GM12878 (cell line): Measurements from ENCODE around the gene BCL2. TPM values are rescaled to one million over a fixed set of nuclear protein-coding genes. Genes with fewer than 3 reads are reported as not detected.

ENCODE experiments used
- BCL11A ChIP-seq: IDR thresholded peaks from 2 replicates; pipeline ENCODE4 v1.6.1; 2011; ENCODE audit warnings: low read depth, low read length
- BHLHE40 ChIP-seq, 2 experiments: fragments of 450-650 bp in 1 of 2; IDR thresholded peaks; 2 replicates each; pipeline ENCODE4 v1.6.1; 2011 to 2017; ENCODE audit warnings: low read depth in 2 of 2, borderline replicate concordance in 1 of 2, improper control_type of control experiment in 1 of 2, low read length in 1 of 2, mild to moderate bottlenecking in 1 of 2
- CHD1 ChIP-seq: IDR thresholded peaks from 2 replicates; pipeline ENCODE4 v1.6.1; 2012; ENCODE audit warnings: low read depth, low read length, improper control_type of control experiment
- FOXK2 ChIP-seq: fragments of 450-650 bp; IDR thresholded peaks from 2 replicates; pipeline ENCODE4 v1.6.1; 2017; ENCODE audit warnings: mild to moderate bottlenecking, moderate library complexity
- FOXM1 ChIP-seq: IDR thresholded peaks from 2 replicates; pipeline ENCODE4 v1.6.1; 2012; ENCODE audit warnings: low read depth, mild to moderate bottlenecking, inconsistent platforms, low read length, moderate library complexity
- NR2C1 ChIP-seq: fragments of 450-650 bp; IDR thresholded peaks from 2 replicates; pipeline ENCODE4 v1.6.1; 2017; ENCODE audit warnings: antibody characterized with exemption, mild to moderate bottlenecking, moderate library complexity
- NR2C2 ChIP-seq: IDR thresholded peaks from 2 replicates; pipeline ENCODE4 v1.6.1; 2011; ENCODE audit warnings: borderline replicate concordance, low read depth; ENCODE audit not compliant: control insufficient read depth, insufficient read length
- PML ChIP-seq: IDR thresholded peaks from 2 replicates; pipeline ENCODE4 v1.6.1; 2012; ENCODE audit warnings: low read length, inconsistent platforms
- RAD21 ChIP-seq: IDR thresholded peaks from 2 replicates; pipeline ENCODE4 v1.6.1; 2011; ENCODE audit warnings: mild to moderate bottlenecking, low read depth, low read length, moderate library complexity; ENCODE audit not compliant: insufficient read depth
- RBBP5 ChIP-seq: fragments of 200-600 bp; sonication (generic); conservative IDR thresholded peaks from 2 replicates; pipeline ENCODE4 v1.6.1; 2016
- SIN3A ChIP-seq: IDR thresholded peaks from 2 replicates; pipeline ENCODE4 v1.6.1; 2012; ENCODE audit warnings: low read depth, low read length, improper control_type of control experiment
- STAT3 ChIP-seq: IDR thresholded peaks from 2 replicates; pipeline ENCODE4 v1.6.1; 2011; ENCODE audit warnings: low read depth, low read length, improper control_type of control experiment
- SUPT20H ChIP-seq: IDR thresholded peaks from 2 replicates; pipeline ENCODE4 v1.6.1; 2011; ENCODE audit warnings: low read depth, mild to moderate bottlenecking, low read length, moderate library complexity, borderline replicate concordance; ENCODE audit not compliant: control insufficient read depth
- YY1 ChIP-seq: IDR thresholded peaks from 2 replicates; pipeline ENCODE4 v1.6.1; 2011; ENCODE audit warnings: low read depth, mild to moderate bottlenecking, low read length
- polyA plus RNA-seq, 11 experiments: library from polyadenylated mRNA; depleted of rRNA in 4 of 11; unstranded in 6 of 11; stranded (reverse) in 5 of 11; fragments of >200 nt; fragmentation: Nextera tagmentation in 4 of 11; fragmentation: Illumina TruSeq in 1 of 11; extraction: Ambion mirVana in 4 of 11; extraction: Trizol in 1 of 11; gene quantifications; 1 replicate in 1 of 11; 2 replicates in 10 of 11; pipeline versions ENCODE4 v1.2.1 to v1.2.3, GENCODE V29; 2011 to 2016; ENCODE audit warnings: inconsistent platforms in 2 of 11, missing spikeins in 2 of 11, low read depth in 1 of 11
- total RNA-seq, 4 experiments: library from RNA; depleted of rRNA in 3 of 4; stranded (reverse); fragments of >200 nt in 3 of 4; fragmentation: Illumina TruSeq in 1 of 4; extraction: Trizol in 1 of 4; gene quantifications; 2 replicates each; pipeline versions ENCODE4 v1.2.1 to v1.2.3, GENCODE V29; 2013 to 2021
- TF ChIP-seq, protein P1 (sequence below): fragments of 150-350 bp; IDR thresholded peaks from 2 replicates; pipeline ENCODE4 v1.6.1; 2014; ENCODE audit warnings: mild to moderate bottlenecking, low read depth, low read length
- TF ChIP-seq, protein P2 (sequence below): fragments of 450-650 bp; IDR thresholded peaks from 2 replicates; pipeline ENCODE4 v1.6.1; 2016; ENCODE audit warnings: mild to moderate bottlenecking
- TF ChIP-seq, protein P3 (sequence below): fragments of 450-650 bp; IDR thresholded peaks from 2 replicates; pipeline ENCODE4 v1.6.1; 2017; ENCODE audit warnings: mild to moderate bottlenecking, moderate library complexity
- TF ChIP-seq, protein P4 (sequence below), 3 experiments: IDR thresholded peaks in 2 of 3; conservative IDR thresholded peaks in 1 of 3; 2 replicates each; pipeline ENCODE4 v1.5.1; 2011; ENCODE audit warnings: low read depth in 3 of 3, low read length in 3 of 3, mild to moderate bottlenecking in 3 of 3, control low read depth in 2 of 3, moderate library complexity in 2 of 3, inconsistent platforms in 1 of 3, mixed read lengths in 1 of 3; ENCODE audit not compliant: control insufficient read depth in 2 of 3, insufficient read depth in 1 of 3; ENCODE audit errors: extremely low read depth in 1 of 3
- TF ChIP-seq, protein P5 (sequence below): IDR thresholded peaks from 2 replicates; pipeline ENCODE4 v1.6.1; 2012; ENCODE audit warnings: low read depth, low read length, improper control_type of control experiment

The BCL2 gene
- total and polyA plus RNA-seq, 10 of the 15 experiments (the other 5 are each of a cell fraction or from before 2014, with no cell fraction given): 4.1 to 47.8 (median 19.3) TPM

DNA sequence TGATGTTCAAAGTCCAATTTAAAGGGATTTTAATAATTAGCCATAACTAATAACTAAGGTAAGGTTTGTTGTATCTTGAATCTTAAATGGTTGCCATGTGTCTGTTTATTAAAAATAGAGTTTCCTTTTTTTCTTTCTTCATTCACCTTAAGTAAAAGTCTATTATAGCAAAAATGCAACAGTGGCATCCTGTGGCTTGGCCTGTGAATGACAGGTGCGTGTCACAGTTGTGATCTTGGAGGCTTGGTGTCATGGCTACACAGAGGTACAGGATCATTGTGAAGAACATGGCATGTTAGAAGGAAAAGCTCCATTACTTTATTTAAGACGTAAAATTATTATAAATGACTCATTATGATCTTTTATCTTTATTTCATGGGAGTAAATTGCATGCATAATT, 246.1 kb downstream of the BCL2 start (continued):
- TF ChIP-seq, protein P1, sequence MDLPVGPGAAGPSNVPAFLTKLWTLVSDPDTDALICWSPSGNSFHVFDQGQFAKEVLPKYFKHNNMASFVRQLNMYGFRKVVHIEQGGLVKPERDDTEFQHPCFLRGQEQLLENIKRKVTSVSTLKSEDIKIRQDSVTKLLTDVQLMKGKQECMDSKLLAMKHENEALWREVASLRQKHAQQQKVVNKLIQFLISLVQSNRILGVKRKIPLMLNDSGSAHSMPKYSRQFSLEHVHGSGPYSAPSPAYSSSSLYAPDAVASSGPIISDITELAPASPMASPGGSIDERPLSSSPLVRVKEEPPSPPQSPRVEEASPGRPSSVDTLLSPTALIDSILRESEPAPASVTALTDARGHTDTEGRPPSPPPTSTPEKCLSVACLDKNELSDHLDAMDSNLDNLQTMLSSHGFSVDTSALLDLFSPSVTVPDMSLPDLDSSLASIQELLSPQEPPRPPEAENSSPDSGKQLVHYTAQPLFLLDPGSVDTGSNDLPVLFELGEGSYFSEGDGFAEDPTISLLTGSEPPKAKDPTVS: no peak
- 0 out of 2 replicates have a peak, but pooled peaks have one; percentile 33 for TF ChIP-seq FOXM1
- TF ChIP-seq, protein P2, sequence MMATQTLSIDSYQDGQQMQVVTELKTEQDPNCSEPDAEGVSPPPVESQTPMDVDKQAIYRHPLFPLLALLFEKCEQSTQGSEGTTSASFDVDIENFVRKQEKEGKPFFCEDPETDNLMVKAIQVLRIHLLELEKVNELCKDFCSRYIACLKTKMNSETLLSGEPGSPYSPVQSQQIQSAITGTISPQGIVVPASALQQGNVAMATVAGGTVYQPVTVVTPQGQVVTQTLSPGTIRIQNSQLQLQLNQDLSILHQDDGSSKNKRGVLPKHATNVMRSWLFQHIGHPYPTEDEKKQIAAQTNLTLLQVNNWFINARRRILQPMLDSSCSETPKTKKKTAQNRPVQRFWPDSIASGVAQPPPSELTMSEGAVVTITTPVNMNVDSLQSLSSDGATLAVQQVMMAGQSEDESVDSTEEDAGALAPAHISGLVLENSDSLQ: peak; percentile 82
- TF ChIP-seq NR2C2: no peak
- no peak for TF ChIP-seq BHLHE40 (IDR thresholded peaks at IDR 0.05; ENCODE audit: borderline replicate concordance in 1 of 2, low read depth in 2 of 2, low read length in 1 of 2)
- TF ChIP-seq RAD21: peak; percentile 96
- TF ChIP-seq, protein P3, sequence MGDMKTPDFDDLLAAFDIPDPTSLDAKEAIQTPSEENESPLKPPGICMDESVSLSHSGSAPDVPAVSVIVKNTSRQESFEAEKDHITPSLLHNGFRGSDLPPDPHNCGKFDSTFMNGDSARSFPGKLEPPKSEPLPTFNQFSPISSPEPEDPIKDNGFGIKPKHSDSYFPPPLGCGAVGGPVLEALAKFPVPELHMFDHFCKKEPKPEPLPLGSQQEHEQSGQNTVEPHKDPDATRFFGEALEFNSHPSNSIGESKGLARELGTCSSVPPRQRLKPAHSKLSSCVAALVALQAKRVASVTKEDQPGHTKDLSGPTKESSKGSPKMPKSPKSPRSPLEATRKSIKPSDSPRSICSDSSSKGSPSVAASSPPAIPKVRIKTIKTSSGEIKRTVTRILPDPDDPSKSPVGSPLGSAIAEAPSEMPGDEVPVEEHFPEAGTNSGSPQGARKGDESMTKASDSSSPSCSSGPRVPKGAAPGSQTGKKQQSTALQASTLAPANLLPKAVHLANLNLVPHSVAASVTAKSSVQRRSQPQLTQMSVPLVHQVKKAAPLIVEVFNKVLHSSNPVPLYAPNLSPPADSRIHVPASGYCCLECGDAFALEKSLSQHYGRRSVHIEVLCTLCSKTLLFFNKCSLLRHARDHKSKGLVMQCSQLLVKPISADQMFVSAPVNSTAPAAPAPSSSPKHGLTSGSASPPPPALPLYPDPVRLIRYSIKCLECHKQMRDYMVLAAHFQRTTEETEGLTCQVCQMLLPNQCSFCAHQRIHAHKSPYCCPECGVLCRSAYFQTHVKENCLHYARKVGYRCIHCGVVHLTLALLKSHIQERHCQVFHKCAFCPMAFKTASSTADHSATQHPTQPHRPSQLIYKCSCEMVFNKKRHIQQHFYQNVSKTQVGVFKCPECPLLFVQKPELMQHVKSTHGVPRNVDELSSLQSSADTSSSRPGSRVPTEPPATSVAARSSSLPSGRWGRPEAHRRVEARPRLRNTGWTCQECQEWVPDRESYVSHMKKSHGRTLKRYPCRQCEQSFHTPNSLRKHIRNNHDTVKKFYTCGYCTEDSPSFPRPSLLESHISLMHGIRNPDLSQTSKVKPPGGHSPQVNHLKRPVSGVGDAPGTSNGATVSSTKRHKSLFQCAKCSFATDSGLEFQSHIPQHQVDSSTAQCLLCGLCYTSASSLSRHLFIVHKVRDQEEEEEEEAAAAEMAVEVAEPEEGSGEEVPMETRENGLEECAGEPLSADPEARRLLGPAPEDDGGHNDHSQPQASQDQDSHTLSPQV: 0 out of 2 replicates have a peak, but pooled peaks have one; percentile 46
- TF ChIP-seq, protein P4, sequence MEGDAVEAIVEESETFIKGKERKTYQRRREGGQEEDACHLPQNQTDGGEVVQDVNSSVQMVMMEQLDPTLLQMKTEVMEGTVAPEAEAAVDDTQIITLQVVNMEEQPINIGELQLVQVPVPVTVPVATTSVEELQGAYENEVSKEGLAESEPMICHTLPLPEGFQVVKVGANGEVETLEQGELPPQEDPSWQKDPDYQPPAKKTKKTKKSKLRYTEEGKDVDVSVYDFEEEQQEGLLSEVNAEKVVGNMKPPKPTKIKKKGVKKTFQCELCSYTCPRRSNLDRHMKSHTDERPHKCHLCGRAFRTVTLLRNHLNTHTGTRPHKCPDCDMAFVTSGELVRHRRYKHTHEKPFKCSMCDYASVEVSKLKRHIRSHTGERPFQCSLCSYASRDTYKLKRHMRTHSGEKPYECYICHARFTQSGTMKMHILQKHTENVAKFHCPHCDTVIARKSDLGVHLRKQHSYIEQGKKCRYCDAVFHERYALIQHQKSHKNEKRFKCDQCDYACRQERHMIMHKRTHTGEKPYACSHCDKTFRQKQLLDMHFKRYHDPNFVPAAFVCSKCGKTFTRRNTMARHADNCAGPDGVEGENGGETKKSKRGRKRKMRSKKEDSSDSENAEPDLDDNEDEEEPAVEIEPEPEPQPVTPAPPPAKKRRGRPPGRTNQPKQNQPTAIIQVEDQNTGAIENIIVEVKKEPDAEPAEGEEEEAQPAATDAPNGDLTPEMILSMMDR (IDR thresholded peaks at IDR 0.05 in 2 of 3, conservative IDR thresholded peaks at IDR 0.05 in 1 of 3; ENCODE audit: control insufficient read depth in 2 of 3, extremely low read depth in 1 of 3, insufficient read depth in 1 of 3, low read depth in 3 of 3, low read length in 3 of 3): peak; percentile 63 to 80 (median 76)
- no peak for TF ChIP-seq NR2C1
- no peak for TF ChIP-seq STAT3
- TF ChIP-seq YY1: peak; percentile 78
- TF ChIP-seq FOXK2: no peak
- TF ChIP-seq PML: no peak
- no peak for TF ChIP-seq BCL11A
- TF ChIP-seq SUPT20H: no peak
- no peak for TF ChIP-seq CHD1
- TF ChIP-seq, protein P5, sequence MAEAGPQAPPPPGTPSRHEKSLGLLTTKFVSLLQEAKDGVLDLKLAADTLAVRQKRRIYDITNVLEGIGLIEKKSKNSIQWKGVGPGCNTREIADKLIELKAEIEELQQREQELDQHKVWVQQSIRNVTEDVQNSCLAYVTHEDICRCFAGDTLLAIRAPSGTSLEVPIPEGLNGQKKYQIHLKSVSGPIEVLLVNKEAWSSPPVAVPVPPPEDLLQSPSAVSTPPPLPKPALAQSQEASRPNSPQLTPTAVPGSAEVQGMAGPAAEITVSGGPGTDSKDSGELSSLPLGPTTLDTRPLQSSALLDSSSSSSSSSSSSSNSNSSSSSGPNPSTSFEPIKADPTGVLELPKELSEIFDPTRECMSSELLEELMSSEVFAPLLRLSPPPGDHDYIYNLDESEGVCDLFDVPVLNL: no peak
- no peak for TF ChIP-seq RBBP5
- TF ChIP-seq SIN3A: no peak
